ENCODE results near the gene XRCC4.
A peak's percentile ranks its signal among the peaks of the same experiment; 100 is the strongest.
"Not testable (repeated sequence)": the region's sequence is repeated elsewhere in the genome, so short reads cannot be mapped to it uniquely, and the experiment has no call there.

XRCC4 gene

DNA sequence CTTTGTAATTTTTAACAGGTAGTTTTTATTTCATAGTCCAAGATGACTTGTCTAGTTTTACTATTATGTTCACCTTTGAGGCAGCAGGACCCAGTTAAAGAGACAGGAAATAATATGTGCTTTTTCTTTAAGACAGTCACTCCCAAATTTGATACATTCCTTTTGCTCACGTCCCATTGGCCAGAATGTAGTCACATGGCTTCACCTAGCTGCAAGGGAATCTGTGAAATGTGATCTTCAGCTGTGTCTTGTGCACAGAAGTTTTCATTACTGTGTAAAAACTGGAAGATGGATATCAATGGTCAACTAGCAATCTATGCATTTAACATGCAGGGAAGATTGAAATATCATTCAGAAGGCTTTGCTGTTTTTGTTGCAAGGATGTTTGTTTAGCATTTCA lies 41.1 kb downstream of the XRCC4 start:
- FAIRE-seq = no peak

DNA sequence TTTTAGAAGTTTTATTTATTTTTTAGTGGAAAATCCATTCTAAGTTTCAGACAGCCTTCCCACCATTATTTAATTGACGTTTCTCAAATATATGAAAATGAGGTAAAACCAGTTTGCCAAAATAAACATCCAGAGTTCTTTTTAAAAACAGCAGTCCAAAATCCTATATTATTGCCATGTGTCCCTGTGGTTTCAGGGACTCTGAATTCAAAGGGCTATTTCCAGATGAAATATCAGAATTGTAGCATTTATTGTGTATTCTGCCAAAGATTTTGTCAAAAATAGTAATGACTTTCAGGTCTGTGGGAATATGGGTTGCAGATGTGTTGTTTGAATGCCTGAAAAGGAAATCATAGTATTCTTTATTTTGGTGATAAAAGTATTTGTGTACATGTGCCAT lies 41.6 kb downstream of the XRCC4 start:
- no peak for FAIRE-seq

DNA sequence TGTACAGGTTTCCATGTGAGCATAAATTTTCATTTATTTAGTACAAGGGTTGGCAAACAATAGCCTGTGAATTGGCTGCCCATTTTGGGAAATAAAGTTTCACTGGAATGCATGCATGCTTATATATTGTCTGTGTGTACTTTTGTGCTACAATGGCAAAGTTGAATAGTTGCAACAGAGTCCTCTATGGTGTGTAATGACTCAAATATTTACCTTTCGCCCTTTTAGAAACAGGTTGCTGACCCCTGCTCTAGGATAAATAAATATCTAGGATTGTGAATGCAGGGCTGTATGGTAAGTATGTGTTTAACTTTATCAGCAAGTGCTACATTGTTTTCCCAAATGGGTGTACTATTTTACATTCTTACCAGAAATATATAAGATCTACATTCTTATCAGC lies 47.2 kb downstream of the XRCC4 start:
- FAIRE-seq = no peak

DNA sequence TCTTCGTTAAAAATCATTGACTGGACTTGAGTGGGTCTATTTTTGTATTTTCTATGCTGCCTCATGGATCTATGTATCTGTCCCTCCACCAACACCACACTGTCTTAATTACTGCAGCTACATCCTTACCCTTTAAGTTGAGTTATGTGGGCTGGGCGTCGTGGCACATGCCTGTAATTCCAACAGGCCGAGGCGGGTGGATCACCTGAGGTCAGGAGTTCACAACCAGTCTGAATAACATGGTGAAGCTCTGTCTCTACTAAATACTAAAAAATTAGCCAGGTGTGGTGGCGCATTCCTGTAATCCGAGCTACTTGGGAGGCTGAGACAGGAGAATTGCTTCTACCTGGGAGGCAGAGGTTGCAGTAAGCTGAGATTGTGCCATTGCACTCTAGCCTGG lies 48.2 kb downstream of the XRCC4 start:
- no peak for FAIRE-seq

DNA sequence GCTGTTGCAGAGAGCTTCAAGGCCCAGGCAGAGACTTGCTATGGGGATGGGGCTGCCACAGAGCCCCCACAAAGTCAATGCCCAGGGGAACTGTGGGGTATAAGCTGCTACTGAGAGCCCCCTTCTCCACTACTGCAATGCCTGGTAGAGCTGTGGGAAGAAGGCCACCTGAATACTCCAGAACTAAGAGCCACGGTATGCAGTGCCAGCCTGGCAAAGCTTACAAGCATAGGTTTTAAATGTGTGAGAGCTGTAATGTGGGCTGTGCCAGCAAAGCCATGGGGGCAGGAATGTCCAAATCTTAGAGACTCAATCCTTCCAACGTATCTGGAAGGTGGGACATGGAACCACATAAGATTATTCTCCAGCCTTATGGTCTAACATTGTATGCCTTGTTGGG lies 49.2 kb downstream of the XRCC4 start:
- no peak for FAIRE-seq

DNA sequence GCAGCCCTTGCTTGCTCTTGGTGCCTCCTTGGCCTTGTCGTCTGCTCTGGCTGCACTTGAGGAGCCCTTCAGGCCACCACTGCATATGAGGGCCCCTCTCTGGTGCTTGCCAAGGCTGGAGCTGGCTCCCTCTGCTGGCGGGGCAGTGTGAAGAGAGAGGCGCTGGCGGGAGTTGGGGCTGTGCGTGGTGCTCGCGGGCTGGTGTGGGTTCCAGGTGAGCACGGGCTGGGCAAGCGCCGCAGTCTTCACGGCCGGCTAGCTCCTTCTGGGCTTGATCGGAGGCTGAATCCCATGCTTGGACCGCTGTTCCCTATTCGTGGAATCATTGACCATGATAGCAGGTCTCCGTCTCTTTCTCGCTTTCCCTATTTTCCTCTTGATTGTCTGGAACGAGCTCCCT lies 56.5 kb downstream of the XRCC4 start:
- FAIRE-seq = no peak

DNA sequence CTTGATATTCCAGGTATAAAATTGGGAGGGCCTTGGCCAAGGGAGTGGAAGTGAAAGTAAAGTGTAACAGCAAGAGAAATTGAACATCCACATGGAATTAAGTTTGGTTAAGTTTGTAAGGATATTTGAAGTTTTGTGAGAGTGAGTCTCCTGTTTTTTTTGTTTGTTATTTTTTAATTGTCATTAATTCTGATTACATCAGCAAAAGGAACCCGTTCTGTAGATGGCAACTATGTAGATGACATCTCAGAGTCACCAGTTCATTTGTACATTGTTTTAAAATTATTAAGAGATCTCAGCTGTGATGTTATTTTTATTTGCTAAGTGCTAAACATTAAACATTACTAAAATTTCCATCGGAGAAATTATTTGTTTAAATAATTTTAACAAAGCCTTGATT lies 65.2 kb downstream of the XRCC4 start:
- FAIRE-seq = no peak

DNA sequence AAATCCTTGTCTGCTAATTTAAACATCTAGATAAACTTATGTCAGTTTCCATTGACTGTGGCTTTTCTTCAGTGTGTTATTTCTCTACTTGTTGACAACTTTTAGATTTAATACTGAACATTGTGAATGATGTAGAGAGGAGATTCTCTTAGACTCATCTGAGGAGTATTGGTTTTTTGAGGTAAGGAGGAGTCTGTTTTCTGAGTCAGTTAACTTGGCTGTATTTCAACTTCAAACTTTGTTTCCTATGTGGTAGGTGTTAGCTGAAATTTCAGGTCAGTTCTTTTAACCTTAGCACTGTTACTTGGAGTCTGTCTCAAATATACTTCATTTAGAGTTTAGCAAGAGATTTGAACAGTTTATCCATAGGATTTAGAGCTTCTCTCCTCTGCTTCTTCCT lies 67.9 kb downstream of the XRCC4 start:
- no peak for FAIRE-seq

DNA sequence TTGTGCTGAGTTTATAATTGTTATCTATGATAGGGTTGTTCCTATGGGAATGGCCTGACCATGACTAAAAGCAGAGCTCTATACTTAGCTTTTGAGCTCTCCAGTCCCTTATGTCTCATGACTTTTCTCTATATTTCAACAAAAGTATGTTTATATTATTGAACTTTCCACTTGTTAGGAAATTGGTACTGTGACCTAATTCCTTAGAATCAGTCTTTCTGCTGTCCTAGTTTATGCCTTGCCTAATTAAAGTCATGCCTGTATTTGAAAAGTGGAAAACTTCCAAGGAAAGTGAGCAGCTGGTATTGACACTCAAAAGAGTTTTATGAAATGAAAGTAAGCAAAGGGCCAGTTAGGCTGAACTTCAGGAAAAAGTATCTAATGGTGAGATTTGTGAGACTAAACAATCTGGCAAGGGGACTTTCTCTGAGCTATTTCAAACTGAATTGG lies 68.6 kb downstream of the XRCC4 start:
- FAIRE-seq = peak; percentile 21

DNA sequence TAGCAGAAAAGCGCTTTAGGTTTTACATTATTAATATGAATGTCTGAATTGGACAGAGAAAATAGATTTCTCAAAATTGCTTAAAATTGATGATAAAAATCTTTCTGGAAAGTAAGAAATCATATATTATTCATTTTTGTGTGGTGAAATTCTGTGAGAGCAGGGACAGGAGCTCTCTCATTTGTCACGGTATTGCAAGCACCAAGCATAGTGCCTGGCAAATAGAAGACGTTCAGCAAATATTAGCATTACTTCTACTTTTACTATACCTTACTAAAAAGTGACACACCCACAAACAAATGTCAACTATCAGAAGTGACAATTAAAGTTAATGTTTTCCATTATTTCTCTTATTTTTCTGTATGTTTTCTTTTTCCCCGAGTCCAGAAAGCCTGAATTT lies 69.1 kb downstream of the XRCC4 start:
- no peak for FAIRE-seq

DNA sequence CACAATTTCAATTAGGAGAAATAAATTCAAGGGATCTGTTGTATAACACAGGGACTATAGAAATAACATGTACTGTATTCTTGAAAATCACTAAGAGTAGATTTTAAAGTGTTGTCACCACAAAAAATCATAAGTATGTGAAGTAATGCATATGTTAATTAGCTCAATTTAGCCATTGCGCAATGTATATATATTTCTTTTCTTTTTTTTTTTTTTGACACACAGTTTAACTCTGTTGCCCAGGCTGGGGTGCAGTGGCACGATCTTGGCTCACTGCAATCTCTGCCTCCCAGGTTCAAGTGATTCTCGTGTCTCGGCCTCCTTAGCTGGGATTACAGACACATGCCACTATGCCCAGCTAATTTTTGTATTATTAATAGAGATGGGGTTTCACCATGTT lies 70.2 kb downstream of the XRCC4 start:
- no peak for FAIRE-seq

DNA sequence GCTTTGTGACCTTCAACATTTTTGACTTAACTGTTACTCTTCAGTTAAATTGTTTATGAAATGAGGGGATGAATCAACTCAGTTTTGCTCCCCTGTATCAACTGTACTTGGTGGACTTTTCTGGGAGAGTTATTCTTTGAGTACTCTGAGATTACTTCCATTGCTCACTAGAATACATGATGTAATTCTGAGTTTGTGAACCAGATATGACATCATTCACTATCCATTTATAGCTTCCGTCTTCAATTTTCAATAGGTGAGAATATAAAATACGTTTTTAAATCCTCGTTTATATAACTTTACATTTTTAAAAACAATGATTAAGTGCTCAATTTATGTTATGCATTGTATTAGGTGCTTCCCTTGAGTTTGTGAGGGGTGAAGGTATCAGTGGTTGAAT lies 71.0 kb downstream of the XRCC4 start:
- no peak for FAIRE-seq

DNA sequence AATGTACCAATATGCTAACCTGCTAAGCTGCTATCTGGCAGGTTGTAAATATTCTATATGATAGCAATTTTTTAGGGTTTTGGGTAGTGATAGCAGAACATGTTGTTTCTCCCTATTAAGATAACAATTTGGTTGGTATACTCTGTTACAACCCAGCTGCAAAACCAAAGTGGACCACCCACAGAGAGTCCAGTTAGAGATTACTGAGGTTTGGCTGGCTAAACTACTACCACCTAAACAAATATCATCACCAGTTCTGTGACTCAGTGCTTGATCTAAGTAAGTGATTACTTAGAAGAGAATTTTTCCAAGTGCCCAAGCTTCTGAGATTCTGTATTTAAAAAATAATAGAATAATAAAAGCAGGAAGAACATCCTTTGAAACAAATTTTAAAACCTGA lies 72.3 kb downstream of the XRCC4 start:
- FAIRE-seq = no peak

DNA sequence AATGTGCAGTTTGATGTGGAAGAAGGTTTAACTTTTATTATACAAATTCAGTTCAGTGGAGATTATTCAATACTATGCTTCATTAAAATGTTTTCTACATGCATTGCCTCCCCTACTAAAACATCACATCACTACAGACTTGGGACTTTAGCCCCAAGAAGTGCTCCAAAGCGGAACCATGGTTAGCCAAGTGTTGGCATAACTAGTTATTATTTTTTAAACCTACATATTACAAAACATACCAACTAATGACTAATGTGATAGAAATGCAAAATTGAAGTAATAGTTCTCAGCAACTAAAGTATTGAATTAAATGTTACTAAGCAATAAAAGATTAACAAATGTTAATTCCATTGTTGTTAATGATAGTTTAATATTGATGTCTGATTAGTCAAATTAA lies 74.5 kb downstream of the XRCC4 start:
- FAIRE-seq = no peak

DNA sequence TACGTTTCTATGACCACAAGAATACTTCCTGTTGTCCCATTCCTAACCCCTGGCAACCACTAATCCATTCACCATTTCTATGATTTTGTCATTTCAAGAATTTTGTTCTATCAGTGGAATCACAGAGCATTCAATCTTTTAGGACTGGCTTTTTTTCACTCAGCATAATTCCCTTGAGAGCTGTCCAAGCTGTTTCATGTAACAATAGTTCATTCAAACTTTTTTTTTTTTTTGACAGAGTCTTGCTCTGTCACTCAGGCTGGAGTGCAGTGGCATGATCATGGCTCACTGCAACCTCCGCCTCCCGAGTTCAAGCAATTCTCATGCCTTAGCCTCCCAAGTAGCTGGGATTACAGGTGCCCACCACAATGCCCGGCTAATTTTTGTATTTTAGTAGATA lies 75.6 kb downstream of the XRCC4 start:
- FAIRE-seq = not testable (repeated sequence)

DNA sequence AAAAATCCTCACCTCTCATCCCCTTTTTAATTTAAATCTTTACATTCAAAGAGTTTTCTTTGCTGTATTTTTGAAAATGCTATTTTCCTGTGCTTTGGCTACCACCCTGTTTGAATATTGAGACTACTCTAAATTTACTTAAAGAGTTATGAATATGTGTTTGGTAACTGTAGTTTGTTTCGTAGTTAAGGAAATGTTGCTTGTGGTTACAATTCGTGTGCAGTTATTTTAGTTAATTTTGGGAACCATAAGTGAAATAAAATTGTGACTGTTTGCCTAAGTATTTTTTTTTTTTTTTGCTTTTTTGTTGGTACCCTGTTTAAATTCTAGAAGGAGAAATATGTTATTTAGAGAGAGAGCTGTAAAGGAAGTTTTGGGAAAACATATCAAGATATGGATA lies 78.7 kb downstream of the XRCC4 start:
- no peak for FAIRE-seq

DNA sequence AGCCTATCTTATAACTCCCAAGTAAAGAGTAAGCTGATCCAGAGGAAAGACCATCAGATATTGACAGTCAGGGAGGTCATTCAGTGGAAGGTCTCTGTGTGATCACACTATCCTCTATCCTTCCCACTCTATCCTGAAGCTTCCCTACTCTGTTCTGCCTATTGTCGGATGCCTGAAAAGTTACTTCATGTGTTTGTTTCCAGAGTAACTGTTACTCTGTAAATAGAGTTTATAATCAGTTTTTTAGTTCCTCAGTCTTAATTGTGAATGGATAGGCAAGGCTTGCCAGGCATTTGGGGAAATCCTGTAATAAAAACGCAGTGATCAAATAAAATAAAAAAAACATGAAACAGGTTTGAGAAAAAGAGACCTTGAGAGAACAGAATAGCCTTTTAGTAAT lies 79.8 kb downstream of the XRCC4 start:
- no peak for FAIRE-seq

DNA sequence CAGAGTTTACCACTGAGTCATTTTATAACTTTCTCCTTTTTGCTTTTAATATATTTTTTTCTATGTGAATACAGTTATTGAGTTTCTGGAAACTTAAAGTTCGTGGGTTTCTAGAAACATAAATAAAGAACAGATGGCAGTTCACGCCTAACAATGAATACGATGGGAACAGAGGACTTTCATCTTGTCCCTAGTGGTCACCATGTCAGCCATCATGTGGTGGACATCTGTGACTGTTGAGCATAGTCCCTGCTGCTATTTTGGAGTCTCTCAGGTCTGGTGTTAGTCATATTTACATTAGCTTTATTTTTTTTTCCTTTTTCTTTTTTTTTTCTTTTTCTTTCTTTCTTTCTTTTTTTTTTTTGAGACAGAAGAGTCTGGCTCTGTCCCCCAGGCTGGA lies 85.3 kb downstream of the XRCC4 start:
- peak; percentile 90 for FAIRE-seq

DNA sequence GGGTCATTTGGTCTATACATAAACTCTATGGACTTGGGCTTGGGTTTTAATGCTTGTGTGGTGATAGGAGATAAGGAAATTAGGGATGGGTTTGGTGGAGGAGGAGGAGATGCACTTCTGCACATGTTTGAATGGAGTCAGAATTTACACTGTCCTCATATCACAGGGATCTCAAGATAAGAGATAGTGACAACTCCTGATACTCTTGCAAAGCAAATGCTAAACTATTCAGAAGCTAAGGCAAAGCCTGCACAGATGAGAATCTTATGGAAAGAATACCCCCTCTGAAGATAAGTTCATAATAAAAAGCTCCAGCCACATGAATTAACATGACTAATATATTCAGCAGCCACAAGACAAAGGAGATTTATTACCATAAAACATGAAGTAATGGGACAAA lies 90.2 kb downstream of the XRCC4 start:
- FAIRE-seq = no peak

DNA sequence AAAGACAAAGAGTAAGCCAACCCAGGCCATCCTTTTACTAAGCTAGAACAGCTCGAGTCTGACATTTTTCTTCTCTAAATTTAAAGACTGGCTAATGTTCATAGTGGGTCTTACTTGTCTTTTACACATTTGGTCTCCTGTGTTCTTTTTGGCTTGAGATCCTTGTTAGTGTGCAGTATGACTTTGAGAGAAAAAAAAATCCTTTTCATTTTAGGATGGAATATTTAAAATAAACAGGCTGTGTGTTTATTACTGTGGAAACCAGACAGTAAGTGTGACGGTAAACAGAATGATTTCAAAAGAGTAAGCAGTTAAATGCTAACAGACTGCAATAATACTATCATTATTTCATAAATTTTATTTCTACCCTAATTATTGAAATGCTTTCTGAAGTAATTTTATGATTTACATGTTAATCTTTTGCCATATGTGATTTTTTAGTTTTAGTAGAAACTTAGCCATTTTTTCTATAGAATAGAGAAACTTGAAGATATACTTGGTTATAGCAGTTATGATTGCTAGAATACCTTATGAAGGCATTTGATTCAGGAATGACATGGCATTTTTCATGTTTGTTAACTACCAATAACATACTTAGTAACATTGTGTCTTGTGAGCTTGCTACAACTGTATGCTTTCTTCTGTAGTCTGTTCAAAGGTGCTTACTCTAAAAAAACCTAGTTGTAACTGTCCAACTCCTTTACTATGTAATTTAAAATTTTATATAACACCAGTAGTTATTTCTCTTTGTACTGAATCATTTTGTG lies 92.4 kb downstream of the XRCC4 start:
- FAIRE-seq = peak; percentile 70

DNA sequence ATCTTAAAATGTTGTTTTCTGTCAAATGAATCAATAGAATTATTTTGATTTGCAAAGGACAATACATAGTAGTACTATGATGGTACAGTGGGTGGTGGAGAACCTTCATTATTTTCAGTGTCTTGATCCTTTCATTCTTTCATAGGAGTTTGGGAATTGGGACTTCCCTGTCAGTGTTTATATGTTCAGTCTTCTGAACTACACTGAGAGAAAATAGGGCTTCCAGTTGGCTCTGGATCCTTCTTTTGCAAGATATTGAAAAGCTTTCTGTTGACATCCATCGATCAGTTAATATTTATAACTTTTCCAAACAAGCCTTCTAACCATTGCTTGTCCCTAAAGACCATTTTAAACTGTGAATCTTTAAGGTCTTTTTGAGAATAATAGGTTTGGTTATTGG lies 94.7 kb downstream of the XRCC4 start:
- no peak for FAIRE-seq

DNA sequence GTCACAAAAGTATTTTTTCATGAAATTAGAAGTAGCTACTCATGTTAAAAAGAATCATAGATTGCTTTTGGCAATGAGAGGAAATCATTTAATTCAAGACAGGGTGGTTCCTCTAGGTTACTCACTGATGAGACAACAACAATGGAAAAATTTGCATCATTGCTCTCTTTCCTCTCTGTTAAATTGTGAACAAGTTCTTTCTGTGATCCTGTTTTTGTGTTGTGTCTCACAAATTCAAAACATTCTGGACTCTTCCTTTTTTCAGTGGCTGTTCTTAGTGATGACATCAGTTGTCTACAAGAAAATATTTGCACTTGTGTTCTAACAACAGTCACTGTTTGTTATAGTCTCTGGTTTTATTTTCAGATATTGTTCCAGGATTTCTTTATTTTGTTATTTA lies 95.3 kb downstream of the XRCC4 start:
- FAIRE-seq = peak; percentile 85

DNA sequence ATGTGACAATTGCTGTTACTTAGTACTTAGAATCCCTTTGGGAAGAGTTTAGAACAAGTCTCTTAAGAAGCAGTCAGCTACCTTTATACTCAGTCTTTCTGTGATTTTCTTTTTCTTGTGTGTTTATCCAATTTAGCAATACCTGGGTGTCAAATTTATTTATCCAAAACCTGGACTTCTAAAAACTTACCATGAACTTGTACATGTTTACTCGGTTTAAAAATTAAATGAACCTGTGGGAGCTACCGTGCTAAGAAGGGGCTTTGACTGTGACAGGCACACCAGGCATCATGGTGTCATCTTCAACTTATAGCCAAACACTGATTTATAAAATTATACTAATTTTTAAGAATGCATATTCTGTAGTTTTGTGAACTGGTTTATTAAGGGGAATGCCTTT lies 96.5 kb downstream of the XRCC4 start:
- FAIRE-seq = no peak

DNA sequence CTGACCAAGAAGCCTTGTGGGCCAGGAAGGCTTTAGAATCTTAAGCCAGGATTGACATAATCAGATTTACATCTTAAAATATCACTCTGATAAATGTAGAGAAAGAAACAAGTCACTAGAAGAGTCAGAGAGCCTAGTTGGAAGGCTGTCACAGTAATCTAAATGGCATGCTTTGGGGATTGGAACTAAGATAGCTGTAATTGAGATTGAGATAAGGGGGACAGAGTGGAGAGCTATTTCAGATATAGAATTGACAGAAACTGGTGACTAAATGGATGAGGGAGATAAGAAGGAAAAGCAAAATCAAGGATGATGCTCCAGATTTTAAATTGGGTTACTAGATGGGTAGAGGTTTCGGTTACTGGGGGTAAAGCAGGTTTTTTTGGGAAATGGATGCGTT lies 100.5 kb downstream of the XRCC4 start:
- no peak for FAIRE-seq

DNA sequence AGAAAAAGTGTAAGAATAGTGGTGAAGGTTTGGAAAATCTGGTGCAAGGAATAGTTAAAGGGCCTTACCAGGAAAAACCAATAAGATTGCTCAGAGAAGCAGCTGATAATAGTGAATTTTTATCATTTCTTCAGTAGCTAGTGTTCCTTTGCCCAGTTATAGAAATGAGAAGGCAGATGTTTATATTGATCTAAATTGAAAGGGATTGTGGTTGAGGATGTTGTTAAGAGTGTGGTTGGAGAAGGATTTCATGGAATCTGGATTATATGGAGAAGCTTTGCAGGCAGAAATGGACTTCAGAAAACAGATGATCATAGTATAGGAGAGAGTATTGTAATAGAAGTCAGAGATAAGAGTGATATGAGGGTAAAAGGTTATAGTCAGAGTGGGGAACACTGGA lies 102.6 kb downstream of the XRCC4 start:
- FAIRE-seq = no peak
